Measurements from ENCODE around the gene GPC5.

DNA sequence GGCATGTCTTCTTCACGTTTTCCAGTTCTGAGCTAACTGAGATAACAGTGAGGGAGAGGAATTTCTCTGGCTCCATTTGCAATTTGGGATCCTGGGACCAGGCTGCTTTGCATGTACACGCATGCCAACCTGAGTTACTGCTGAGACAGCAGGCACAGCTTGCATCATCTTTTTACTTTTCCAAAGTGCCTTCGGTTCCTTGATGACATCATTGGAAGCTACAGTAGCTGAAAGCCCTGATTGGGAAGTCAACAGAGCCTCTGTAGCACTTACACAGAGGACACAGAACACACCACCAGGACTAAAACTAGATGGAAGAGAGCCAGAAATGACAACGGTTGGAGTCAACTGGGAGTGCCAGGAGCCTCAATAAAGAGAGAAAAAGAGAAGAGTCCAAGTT, 1429.1 kb downstream of the GPC5 start:
- TF ChIP-seq SUZ12 (IDR thresholded peaks at IDR 0.05; ENCODE audit: extremely low read depth, insufficient read depth, insufficient read length) (no peak), ZNF274 (IDR thresholded peaks at IDR 0.05; ENCODE audit: low read depth, low read length) (no peak), YY1 (IDR thresholded peaks at IDR 0.05; ENCODE audit: insufficient read depth, insufficient read length) (no peak)
